H9 (cell line): ENCODE measurements around the gene ERC1. TPM values are rescaled to one million over a fixed set of nuclear protein-coding genes. Genes with fewer than 3 reads are reported as not detected.

Experiments used
- DNase-seq: peaks from one replicate; pipeline ENCODE4 v3.0.0-alpha.2; 2017
- H2AFZ ChIP-seq: one replicate; pipeline ENCODE4 v1.6.1; 2013; ENCODE audit warnings: mild to moderate bottlenecking, low read length, control low read depth, moderate library complexity
- H2AK5ac ChIP-seq: 2 replicates; pipeline ENCODE4 v1.6.1; 2013; ENCODE audit warnings: low read length, control low read depth, mixed read lengths; ENCODE audit not compliant: insufficient read length
- H2BK120ac ChIP-seq: one replicate; pipeline ENCODE4 v1.6.1; 2013; ENCODE audit warnings: low read depth, mild to moderate bottlenecking, low read length, control low read depth, inconsistent platforms; ENCODE audit not compliant: poor library complexity, severe bottlenecking
- H2BK12ac ChIP-seq: 2 replicates; pipeline ENCODE4 v1.6.1; 2013; ENCODE audit warnings: low read length, control low read depth, mixed read lengths, low read depth; ENCODE audit not compliant: insufficient read length
- H2BK15ac ChIP-seq: 2 replicates; pipeline ENCODE4 v1.6.1; 2013; ENCODE audit warnings: low read depth, low read length, control low read depth
- H2BK20ac ChIP-seq: one replicate; pipeline ENCODE4 v1.6.1; 2013; ENCODE audit warnings: low read depth, mild to moderate bottlenecking, low read length, control low read depth, inconsistent platforms; ENCODE audit not compliant: poor library complexity, severe bottlenecking
- H2BK5ac ChIP-seq: 2 replicates; pipeline ENCODE4 v1.6.1; 2013; ENCODE audit warnings: low read length, control low read depth, mixed read lengths; ENCODE audit not compliant: insufficient read length
- H3K14ac ChIP-seq: 2 replicates; pipeline ENCODE4 v1.6.1; 2013; ENCODE audit warnings: low read length, control low read depth; ENCODE audit not compliant: insufficient read depth
- H3K18ac ChIP-seq: 2 replicates; pipeline ENCODE4 v1.6.1; 2013; ENCODE audit warnings: low read depth, mild to moderate bottlenecking, mixed read lengths, low read length, control low read depth; ENCODE audit not compliant: insufficient read length
- H3K23ac ChIP-seq: 2 replicates; pipeline ENCODE4 v1.6.1; 2013; ENCODE audit warnings: low read length, control low read depth, mixed read lengths, low read depth; ENCODE audit not compliant: insufficient read length
- H3K23me2 ChIP-seq: 2 replicates; pipeline ENCODE4 v1.6.1; 2013; ENCODE audit warnings: low read depth, mild to moderate bottlenecking, mixed read lengths, low read length, control low read depth; ENCODE audit not compliant: insufficient read length, poor library complexity, severe bottlenecking
- H3K27ac ChIP-seq: 2 replicates; pipeline ENCODE4 v1.5.1; 2013; ENCODE audit warnings: low read length, control low read depth, mixed read lengths, low read depth; ENCODE audit not compliant: insufficient read length
- H3K27me3 ChIP-seq: 2 replicates; pipeline ENCODE4 v1.6.1; 2013; ENCODE audit warnings: low read length, control low read depth, inconsistent platforms; ENCODE audit not compliant: insufficient read depth
- H3K4ac ChIP-seq: 2 replicates; pipeline ENCODE4 v1.6.1; 2013; ENCODE audit warnings: low read depth, mild to moderate bottlenecking, control low read depth, inconsistent platforms, low read length, moderate library complexity
- H3K4me1 ChIP-seq: 2 replicates; pipeline ENCODE4 v1.6.1; 2013; ENCODE audit warnings: low read length, control low read depth, inconsistent platforms; ENCODE audit not compliant: insufficient read depth
- H3K4me2 ChIP-seq: 2 replicates; pipeline ENCODE4 v1.6.1; 2013; ENCODE audit warnings: low read length, control low read depth, mixed read lengths; ENCODE audit not compliant: insufficient read length, insufficient read depth
- H3K56ac ChIP-seq: 2 replicates; pipeline ENCODE4 v1.6.1; 2013; ENCODE audit warnings: low read depth, mild to moderate bottlenecking, mixed read lengths, low read length, control low read depth; ENCODE audit not compliant: insufficient read length
- H3K79me1 ChIP-seq: 2 replicates; pipeline ENCODE4 v1.6.1; 2013; ENCODE audit warnings: low read depth, mild to moderate bottlenecking, moderate library complexity, low read length, control low read depth, inconsistent platforms; ENCODE audit not compliant: insufficient read depth, poor library complexity, severe bottlenecking
- H3K79me2 ChIP-seq: 2 replicates; pipeline ENCODE4 v1.6.1; 2013; ENCODE audit warnings: low read length, control low read depth, inconsistent platforms; ENCODE audit not compliant: insufficient read depth
- H3K9ac ChIP-seq: 2 replicates; pipeline ENCODE4 v1.6.1; 2013; ENCODE audit warnings: low read length, control low read depth, mixed read lengths; ENCODE audit not compliant: insufficient read length; ENCODE audit errors: extremely low read depth
- H3K9me3 ChIP-seq: one replicate; pipeline ENCODE4 v1.6.1; 2013; ENCODE audit warnings: low read depth, low read length, inconsistent platforms; ENCODE audit not compliant: control insufficient read depth
- H3T11ph ChIP-seq: one replicate; pipeline ENCODE4 v1.6.1; 2013; ENCODE audit warnings: mild to moderate bottlenecking, low read length, control low read depth, inconsistent platforms
- H4K20me1 ChIP-seq: one replicate; pipeline ENCODE4 v1.6.1; 2013; ENCODE audit not compliant: control insufficient read depth, insufficient read length, insufficient read depth
- H4K5ac ChIP-seq: 2 replicates; pipeline ENCODE4 v1.6.1; 2013; ENCODE audit warnings: low read depth, mild to moderate bottlenecking, mixed read lengths, low read length, control low read depth; ENCODE audit not compliant: insufficient read length
- H4K8ac ChIP-seq: replicated peaks from 2 replicates; pipeline ENCODE4 v1.6.1; 2013; ENCODE audit warnings: low read length, control low read depth, mixed read lengths, low read depth; ENCODE audit not compliant: insufficient read length
- H4K91ac ChIP-seq: 2 replicates; pipeline ENCODE4 v1.6.1; 2013; ENCODE audit warnings: low read depth, mild to moderate bottlenecking, moderate library complexity, mixed read lengths, low read length, control low read depth; ENCODE audit not compliant: insufficient read length
- H3K27ac Mint-ChIP-seq, 3 experiments: 2 replicates in 2 of 3; 3 replicates in 1 of 3; pipeline ENCODE4 v1.8.0; 2020 to 2021; ENCODE audit warnings: mixed read lengths in 3 of 3, mild to moderate bottlenecking in 1 of 3, moderate library complexity in 1 of 3
- H3K27me3 Mint-ChIP-seq: 2 replicates; pipeline ENCODE4 v1.8.0; 2021; ENCODE audit warnings: low read depth, mild to moderate bottlenecking, moderate library complexity, mixed read lengths
- H3K36me3 Mint-ChIP-seq, 3 experiments: 2 replicates in 2 of 3; 3 replicates in 1 of 3; pipeline ENCODE4 v1.8.0; 2020 to 2021; ENCODE audit warnings: low read depth in 3 of 3, mixed read lengths in 3 of 3; ENCODE audit not compliant: insufficient read depth in 1 of 3
- H3K4me1 Mint-ChIP-seq, 2 experiments: 2 replicates each; pipeline ENCODE4 v1.8.0; 2020; ENCODE audit warnings: mixed read lengths in 2 of 2
- H3K4me3 Mint-ChIP-seq, 2 experiments: 2 replicates in 1 of 2; 3 replicates in 1 of 2; pipeline ENCODE4 v1.8.0; 2020 to 2021; ENCODE audit warnings: mild to moderate bottlenecking in 2 of 2, mixed read lengths in 2 of 2, moderate library complexity in 1 of 2
- H3K9me3 Mint-ChIP-seq, 2 experiments: 2 replicates in 1 of 2; 3 replicates in 1 of 2; pipeline ENCODE4 v1.8.0; 2020; ENCODE audit warnings: mild to moderate bottlenecking in 2 of 2, mixed read lengths in 2 of 2, moderate library complexity in 1 of 2
- WGBS: extraction: QIAGEN DNeasy Blood & Tissue Kit; methylation state at CpG from one replicate; pipeline ENCODE4 v1.1.7; 2013; ENCODE audit warnings: missing lambda C conversion rate, low lambda C conversion rate, mixed read lengths; ENCODE audit not compliant: insufficient read length; ENCODE audit errors: extremely low coverage; 5-methylcytosine and 5-hydroxymethylcytosine counted together
- total RNA-seq: library from RNA; stranded (reverse); gene quantifications from 2 replicates; pipeline ENCODE4 v1.2.1, GENCODE V29; 2021
- TF ChIP-seq, protein P1 (sequence below): fragments of 200-600 bp; sonication (generic); conservative IDR thresholded peaks from 3 replicates; pipeline ENCODE4 v1.8.0; 2021; ENCODE audit warnings: antibody characterized with exemption, mild to moderate bottlenecking

ERC1 gene
- total RNA-seq, 1 experiment from 2014 or later, result 51.2 TPM

DNA sequence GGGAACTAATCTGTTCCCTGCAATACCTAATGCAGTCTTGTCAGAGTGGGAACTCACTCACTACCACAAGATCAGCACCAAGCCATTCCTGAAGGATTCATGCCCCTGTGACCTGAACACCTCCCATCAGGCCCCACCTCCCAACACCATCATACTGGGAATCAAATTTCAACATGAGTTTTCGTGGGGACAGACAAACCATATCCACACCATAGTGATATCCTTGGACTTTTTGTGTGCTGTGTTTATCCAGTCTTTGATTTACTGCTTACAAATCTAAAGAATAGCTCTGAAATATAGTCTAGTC is 359.9 kb downstream of the ERC1 start:
- Histone ChIP-seq H4K20me1 (no peaks in the 10 kb centered on the region), H3K9ac (no peak overlapping the region), H2AFZ (no peak overlapping the region), H3K79me2 (no peaks in the 10 kb centered on the region), H3K4me2 (no peak overlapping the region), H3K9me3 (no peaks in the 10 kb centered on the region), H3K56ac (no peak overlapping the region), H2BK12ac (no peak overlapping the region), H3K27ac (no peak overlapping the region), H2BK5ac (no peak overlapping the region), H2BK20ac (no peak overlapping the region), H4K8ac (no peak overlapping the region), H3K79me1 (no peaks in the 10 kb centered on the region), H3K4me1 (no peaks in the 10 kb centered on the region), H2BK120ac (no peak overlapping the region), H3K27me3 (no peaks in the 10 kb centered on the region), H4K5ac (no peak overlapping the region), H3K4ac (no peak overlapping the region), H3K14ac (no peak overlapping the region), H2AK5ac (no peak overlapping the region), H3T11ph (no peak overlapping the region), H2BK15ac (no peak overlapping the region), H3K23me2 (no peaks in the 10 kb centered on the region), H4K91ac (no peak overlapping the region), H3K18ac (no peak overlapping the region), H3K23ac (no peak overlapping the region)
- Mint-ChIP-seq H3K4me1 (peaks cover 9% of the 10 kb centered on the region in 2 experiments; a peak in 3 of 4 replicates), H3K27ac (peak overlapping the region in 1 of 3 experiments; percentile 32; a peak in 1 of 7 replicates), H3K9me3 (no peaks in the 10 kb centered on the region), H3K27me3 (no peaks in the 10 kb centered on the region), H3K4me3 (no peak overlapping the region), H3K36me3 (no peaks in the 10 kb centered on the region)
- no peak for DNase-seq
- TF ChIP-seq, protein P1, sequence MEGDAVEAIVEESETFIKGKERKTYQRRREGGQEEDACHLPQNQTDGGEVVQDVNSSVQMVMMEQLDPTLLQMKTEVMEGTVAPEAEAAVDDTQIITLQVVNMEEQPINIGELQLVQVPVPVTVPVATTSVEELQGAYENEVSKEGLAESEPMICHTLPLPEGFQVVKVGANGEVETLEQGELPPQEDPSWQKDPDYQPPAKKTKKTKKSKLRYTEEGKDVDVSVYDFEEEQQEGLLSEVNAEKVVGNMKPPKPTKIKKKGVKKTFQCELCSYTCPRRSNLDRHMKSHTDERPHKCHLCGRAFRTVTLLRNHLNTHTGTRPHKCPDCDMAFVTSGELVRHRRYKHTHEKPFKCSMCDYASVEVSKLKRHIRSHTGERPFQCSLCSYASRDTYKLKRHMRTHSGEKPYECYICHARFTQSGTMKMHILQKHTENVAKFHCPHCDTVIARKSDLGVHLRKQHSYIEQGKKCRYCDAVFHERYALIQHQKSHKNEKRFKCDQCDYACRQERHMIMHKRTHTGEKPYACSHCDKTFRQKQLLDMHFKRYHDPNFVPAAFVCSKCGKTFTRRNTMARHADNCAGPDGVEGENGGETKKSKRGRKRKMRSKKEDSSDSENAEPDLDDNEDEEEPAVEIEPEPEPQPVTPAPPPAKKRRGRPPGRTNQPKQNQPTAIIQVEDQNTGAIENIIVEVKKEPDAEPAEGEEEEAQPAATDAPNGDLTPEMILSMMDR, result no peak
- no CpG with 5 or more reads among the region's 1 CpG for WGBS
